Esophagus squamous epithelium (tissue), 5 donors: ENCODE results near the gene MON1B. TPM values are rescaled to one million over a fixed set of nuclear protein-coding genes. Genes with fewer than 3 reads are reported as not detected.

Experiments
- DNase-seq: peaks from one replicate; lab custom pipeline; 2025; lab: John Stamatoyannopoulos, UW
- H3K27ac ChIP-seq, 4 donors: fragments of 200-600 bp; sonication (generic); one replicate each; pipeline ENCODE4 v1.5.1; 2016 to 2019; ENCODE audit warnings: mild to moderate bottlenecking in 1 of 4
- H3K27me3 ChIP-seq, 4 donors: fragments of 200-600 bp; sonication (generic); 1 replicate in 3 of 4; 2 replicates in 1 of 4; pipeline versions ENCODE4 v1.5.1 to v1.6.0; 2017 to 2021; ENCODE audit warnings: antibody characterized with exemption in 1 of 4
- H3K36me3 ChIP-seq, 3 donors: fragments of 200-600 bp; sonication (generic); one replicate each; pipeline ENCODE4 v1.5.1; 2016 to 2019
- H3K4me1 ChIP-seq, 3 donors: fragments of 200-600 bp; sonication (generic); one replicate each; pipeline ENCODE4 v1.5.1; 2017 to 2019
- H3K4me3 ChIP-seq, 4 donors: fragments of 200-600 bp; sonication (generic); 1 replicate in 3 of 4; 2 replicates in 1 of 4; pipeline ENCODE4 v1.5.1; 2016 to 2019; ENCODE audit warnings: mild to moderate bottlenecking in 2 of 4, moderate library complexity in 1 of 4
- H3K9me3 ChIP-seq, 3 donors: fragments of 200-600 bp; sonication (generic); one replicate each; pipeline ENCODE4 v1.5.1; 2016 to 2019
- CTCF ChIP-seq, 6 experiments: fragments of 450-650 bp in 4 of 6; fragments of 200-600 bp in 2 of 6; sonication (generic) in 2 of 6; IDR thresholded peaks; one replicate each; pipeline ENCODE4 v1.5.1; 2016 to 2019; ENCODE audit warnings: antibody characterized with exemption in 6 of 6, mild to moderate bottlenecking in 4 of 6, moderate library complexity in 4 of 6
- POLR2A ChIP-seq, 4 donors: fragments of 450-650 bp; IDR thresholded peaks; one replicate each; pipeline ENCODE4 v1.6.1; 2017; ENCODE audit warnings: antibody characterized with exemption in 4 of 4, mild to moderate bottlenecking in 4 of 4, moderate library complexity in 3 of 4
- WGBS, 2 donors: methylation state at CpG; one replicate each; pipeline ENCODE4 v1.1.5; 2018; 5-methylcytosine and 5-hydroxymethylcytosine counted together
- intact Hi-C: fragments of 100-400 bp; cut with DNase I; formaldehyde crosslinking; loops from one replicate; pipeline ENCODE4 v1.15.0; 2022
- total RNA-seq, 4 donors: library from RNA; depleted of rRNA; stranded (reverse); fragments of >200 nt; gene quantifications; one replicate each; pipeline ENCODE4 v1.1.0, GENCODE V29; 2016
- donor health status: DM: yes; HTN: yes; CAD: no.

The MON1B gene
- total RNA-seq, 4 donors from 2014 or later = 11.8 to 25.9 (median 19.0) TPM

- Histone ChIP-seq H3K4me3 (no peak overlapping the region), H3K27me3 (no peaks in the 10 kb centered on the region), H3K36me3 (peaks cover 0 to under 1% (median 0%) of the 10 kb centered on the region in 3 donors), H3K9me3 (no peaks in the 10 kb centered on the region), H3K4me1 (no peaks in the 10 kb centered on the region), H3K27ac (no peak overlapping the region)
- WGBS, 2 donors = 50 to 82% methylated on average over 2 of the region's 2 CpGs
- no peak for TF ChIP-seq CTCF (IDR thresholded peaks at IDR 0.05)
- no peak for TF ChIP-seq POLR2A (IDR thresholded peaks at IDR 0.05)
- DNase-seq = no peak
- intact Hi-C loops = no loop called here
Observed at GRCh38 chr16:77206533-77206932, 15.5 kb downstream of the MON1B start.

GRCh38 chr16:77207030-77207429, 16.0 kb downstream of the MON1B start:
- no peak for DNase-seq
- intact Hi-C loops = no loop called here
- Histone ChIP-seq H3K36me3 (no peaks in the 10 kb centered on the region), H3K4me3 (no peak overlapping the region), H3K4me1 (peaks cover 4 to 5% (median 5%) of the 10 kb centered on the region in 3 donors), H3K9me3 (no peaks in the 10 kb centered on the region), H3K27me3 (peaks cover 0 to 1% (median 0%) of the 10 kb centered on the region in 4 donors), H3K27ac (no peak overlapping the region)
- WGBS, 2 donors = 63 to 64% methylated on average over 3 to 4 of the region's 5 CpGs
- no peak for TF ChIP-seq POLR2A (IDR thresholded peaks at IDR 0.05)
- no peak for TF ChIP-seq CTCF (IDR thresholded peaks at IDR 0.05)

- intact Hi-C loops = no loop called here
- 67 to 86% methylated on average over 3 of the region's 3 CpGs for WGBS, 2 donors
- Histone ChIP-seq H3K36me3 (no peaks in the 10 kb centered on the region), H3K27ac (no peak overlapping the region), H3K4me1 (peaks cover 9 to 18% (median 12%) of the 10 kb centered on the region in 3 donors), H3K9me3 (no peaks in the 10 kb centered on the region), H3K27me3 (peaks cover 0 to 6% (median 0%) of the 10 kb centered on the region in 4 donors), H3K4me3 (no peak overlapping the region)
- no peak for DNase-seq
- TF ChIP-seq CTCF (IDR thresholded peaks at IDR 0.05) (no peak), POLR2A (IDR thresholded peaks at IDR 0.05) (no peak)
Observed at GRCh38 chr16:77208382-77208781, 17.4 kb downstream of the MON1B start.

GRCh38 chr16:77211880-77212740, 21.1 kb downstream of the MON1B start:
- TF ChIP-seq CTCF (IDR thresholded peaks at IDR 0.05) (peak in 1 of 6 experiments; percentile 34), POLR2A (IDR thresholded peaks at IDR 0.05) (peak in 1 of 4 donors; percentile 30)
- intact Hi-C loops = no loop called here
- H3K9me3 ChIP-seq = no peaks in the 10 kb centered on the region
- peak overlapping the region; percentile 68 to 83 (median 80) for H3K27ac ChIP-seq
- H3K4me3 ChIP-seq = peak overlapping the region; percentile 54 to 74 (median 68)
- H3K4me1 ChIP-seq = peaks cover 12 to 26% (median 12%) of the 10 kb centered on the region in 3 donors
- no peaks in the 10 kb centered on the region for H3K36me3 ChIP-seq
- 4 to 6% methylated on average over 11 of the region's 66 CpGs for WGBS, 2 donors
- no peak for DNase-seq
- H3K27me3 ChIP-seq = peaks cover 0 to 6% (median 0%) of the 10 kb centered on the region in 4 donors
